IMR-90 (cell line): Measurements from ENCODE around the gene GLI1. TPM values are rescaled to one million over a fixed set of nuclear protein-coding genes. Genes with fewer than 3 reads are reported as not detected.

Experiments used
- ATAC-seq: fragments of 200-7000 bp; cut with Tn5 transposase; 2 replicates; pipeline ENCODE4 v1.9.1; 2020; ENCODE audit warnings: low read depth, mild to moderate bottlenecking, moderate library complexity
- BruUV-seq: library from RNA; stranded (reverse); fragments of 400-500 nt; replicated peaks from 2 replicates; lab custom pipeline; 2021; lab: Mats Ljungman, UMichigan
- CTCF ChIA-PET: fragments of 300-600 bp; formaldehyde crosslinking; extraction: SDS; loops from one replicate; lab custom pipeline; 2021; ENCODE audit warnings: antibody characterized with exemption; lab: Yijun Ruan, JAX
- POLR2A ChIA-PET: fragments of 300-600 bp; sonication (Branson Sonifier 250); formaldehyde crosslinking; loops from one replicate; lab custom pipeline; 2022; ENCODE audit warnings: antibody characterized with exemption; ENCODE audit not compliant: unreplicated experiment; lab: Charles Lee
- DNase-seq: peaks from one replicate; pipeline ENCODE4 v3.0.0; 2013
- H2AFZ ChIP-seq: replicated peaks from 2 replicates; pipeline ENCODE3; 2013; ENCODE audit warnings: low read length, mild to moderate bottlenecking; ENCODE audit not compliant: poor library complexity
- H2AK5ac ChIP-seq: 2 replicates; pipeline ENCODE4 v1.6.1; 2013; ENCODE audit warnings: low read depth, low read length, inconsistent platforms
- H2AK9ac ChIP-seq: replicated peaks from 2 replicates; pipeline ENCODE3; 2013; ENCODE audit warnings: mild to moderate bottlenecking, low read depth, low read length, moderate library complexity; ENCODE audit not compliant: poor library complexity
- H2BK120ac ChIP-seq: 2 replicates; pipeline ENCODE4 v1.6.1; 2013; ENCODE audit warnings: low read depth, low read length, inconsistent platforms
- H2BK15ac ChIP-seq: 3 replicates; pipeline ENCODE4 v1.6.1; 2013; ENCODE audit warnings: low read depth, low read length, inconsistent platforms
- H2BK20ac ChIP-seq: 2 replicates; pipeline ENCODE4 v1.6.1; 2013; ENCODE audit warnings: low read depth, mild to moderate bottlenecking, inconsistent platforms, low read length, moderate library complexity
- H2BK5ac ChIP-seq: 2 replicates; pipeline ENCODE4 v1.6.1; 2013; ENCODE audit warnings: mild to moderate bottlenecking, low read depth, low read length, inconsistent platforms; ENCODE audit not compliant: poor library complexity, severe bottlenecking
- H3K14ac ChIP-seq: replicated peaks from 2 replicates; pipeline ENCODE4 v1.6.1; 2013; ENCODE audit warnings: low read depth, low read length, inconsistent platforms
- H3K18ac ChIP-seq: 2 replicates; pipeline ENCODE4 v1.6.1; 2013; ENCODE audit warnings: low read depth, low read length, control low read depth
- H3K23ac ChIP-seq: 2 replicates; pipeline ENCODE4 v1.6.1; 2013; ENCODE audit warnings: low read depth, low read length, inconsistent platforms
- H3K27ac ChIP-seq: 2 replicates; pipeline ENCODE4 v1.5.1; 2013; ENCODE audit warnings: mild to moderate bottlenecking, control low read depth, low read length; ENCODE audit not compliant: insufficient read depth
- H3K27me3 ChIP-seq: 2 replicates; pipeline ENCODE4 v1.6.1; 2013; ENCODE audit warnings: low read length; ENCODE audit not compliant: control insufficient read depth, insufficient read depth
- H3K36me3 ChIP-seq: 2 replicates; pipeline ENCODE4 v1.6.1; 2013; ENCODE audit warnings: low read length, mixed read lengths; ENCODE audit not compliant: control insufficient read depth, insufficient read depth
- H3K4ac ChIP-seq: 2 replicates; pipeline ENCODE4 v1.6.1; 2013; ENCODE audit warnings: low read depth, low read length, inconsistent platforms
- H3K4me1 ChIP-seq: 2 replicates; pipeline ENCODE4 v1.6.1; 2013; ENCODE audit warnings: low read length, mixed read lengths; ENCODE audit not compliant: control insufficient read depth, insufficient read depth
- H3K4me2 ChIP-seq: 2 replicates; pipeline ENCODE4 v1.6.1; 2013; ENCODE audit warnings: low read depth, mild to moderate bottlenecking, control low read depth, low read length, moderate library complexity
- H3K4me3 ChIP-seq: 2 replicates; pipeline ENCODE4 v1.5.1; 2013; ENCODE audit warnings: low read depth, mild to moderate bottlenecking, control low read depth, low read length, moderate library complexity; ENCODE audit not compliant: insufficient read depth
- H3K56ac ChIP-seq: 2 replicates; pipeline ENCODE4 v1.6.1; 2013; ENCODE audit warnings: low read length, inconsistent platforms; ENCODE audit not compliant: insufficient read depth; ENCODE audit errors: extremely low read depth
- H3K79me1 ChIP-seq, 2 experiments: 2 replicates each; pipeline ENCODE4 v1.6.1; 2013; ENCODE audit warnings: low read length in 2 of 2, inconsistent platforms in 1 of 2, low read depth in 1 of 2
- H3K9ac ChIP-seq: 2 replicates; pipeline ENCODE4 v1.6.1; 2013; ENCODE audit warnings: low read depth, low read length, control low read depth
- H3K9me1 ChIP-seq: 2 replicates; pipeline ENCODE4 v1.6.1; 2013; ENCODE audit warnings: low read length, inconsistent platforms; ENCODE audit not compliant: insufficient read depth
- H3K9me3 ChIP-seq: 2 replicates; pipeline ENCODE4 v1.6.1; 2013; ENCODE audit warnings: low read length; ENCODE audit not compliant: control insufficient read depth, insufficient read depth
- H4K20me1 ChIP-seq: 2 replicates; pipeline ENCODE4 v1.6.1; 2013; ENCODE audit warnings: low read length, inconsistent platforms; ENCODE audit not compliant: insufficient read depth
- H4K5ac ChIP-seq: 2 replicates; pipeline ENCODE4 v1.6.1; 2013; ENCODE audit warnings: mild to moderate bottlenecking, low read depth, low read length, control low read depth
- H4K8ac ChIP-seq, 2 experiments: 2 replicates each; pipeline ENCODE4 v1.6.1; 2013; ENCODE audit warnings: low read depth in 2 of 2, low read length in 2 of 2, control low read depth in 1 of 2, inconsistent platforms in 1 of 2
- H4K91ac ChIP-seq: 2 replicates; pipeline ENCODE4 v1.6.1; 2013; ENCODE audit warnings: low read depth, low read length, inconsistent platforms; ENCODE audit not compliant: insufficient read depth
- BHLHE40 ChIP-seq: fragments of 150-350 bp; IDR thresholded peaks from 2 replicates; pipeline ENCODE4 v1.6.1; 2016; ENCODE audit warnings: mild to moderate bottlenecking, low read depth, low read length
- CEBPB ChIP-seq: IDR thresholded peaks from 2 replicates; pipeline ENCODE4 v1.6.1; 2012; ENCODE audit warnings: low read depth, low read length, improper control_type of control experiment
- CHD1 ChIP-seq: IDR thresholded peaks from 2 replicates; pipeline ENCODE4 v1.6.1; 2012; ENCODE audit warnings: low read depth, low read length, improper control_type of control experiment
- FOS ChIP-seq: fragments of 150-350 bp; IDR thresholded peaks from 2 replicates; pipeline ENCODE4 v1.6.1; 2016; ENCODE audit warnings: low read depth, low read length
- MAFK ChIP-seq: IDR thresholded peaks from 2 replicates; pipeline ENCODE4 v1.6.1; 2012; ENCODE audit warnings: low read depth, low read length, improper control_type of control experiment
- MXI1 ChIP-seq: IDR thresholded peaks from 2 replicates; pipeline ENCODE4 v1.6.1; 2012; ENCODE audit warnings: low read depth, mild to moderate bottlenecking, low read length, moderate library complexity, borderline replicate concordance
- NFE2L2 ChIP-seq: fragments of 150-350 bp; IDR thresholded peaks from 2 replicates; pipeline ENCODE4 v1.6.1; 2016; ENCODE audit warnings: low read depth, mild to moderate bottlenecking, low read length
- POLR2A ChIP-seq: IDR thresholded peaks from 2 replicates; pipeline ENCODE4 v1.6.1; 2012; ENCODE audit warnings: mild to moderate bottlenecking, low read depth, low read length
- RAD21 ChIP-seq: IDR thresholded peaks from 2 replicates; pipeline ENCODE4 v1.6.1; 2012; ENCODE audit warnings: low read length, improper control_type of control experiment
- RCOR1 ChIP-seq: IDR thresholded peaks from 2 replicates; pipeline ENCODE4 v1.6.1; 2012; ENCODE audit warnings: mild to moderate bottlenecking, low read length, improper control_type of control experiment; ENCODE audit not compliant: insufficient replicate concordance
- RFX5 ChIP-seq: IDR thresholded peaks from 2 replicates; pipeline ENCODE4 v1.8.0; 2012; ENCODE audit warnings: low read depth, mild to moderate bottlenecking, low read length, moderate library complexity
- WGBS, 2 experiments: methylation state at CpG; one replicate each; pipeline versions ENCODE4 v1.1.5 to v1.1.7; 2013; ENCODE audit warnings: missing lambda C conversion rate in 2 of 2; ENCODE audit not compliant: insufficient read length in 1 of 2; ENCODE audit errors: extremely low coverage in 2 of 2; 5-methylcytosine and 5-hydroxymethylcytosine counted together
- dilution Hi-C: fragments of 300-500 bp; cut with HindIII; formaldehyde crosslinking; loops from one replicate; pipeline ENCODE4 v1.14.3; 2018; ENCODE audit warnings: low sequenced_read_pairs; ENCODE audit not compliant: unreplicated experiment
- in situ Hi-C: fragments of 300-500 bp; cut with MboI; formaldehyde crosslinking; loops from 3 replicates; pipeline ENCODE4 v1.14.3; 2019; ENCODE audit warnings: low sequenced_read_pairs, inconsistent platforms, mixed read lengths
- intact Hi-C: fragments of 100-400 bp; cut with micrococcal nuclease; formaldehyde crosslinking; loops from 2 replicates; pipeline ENCODE4 v1.10.0; 2022
- polyA plus RNA-seq, 3 experiments: library from polyadenylated mRNA; depleted of rRNA; stranded (reverse); fragments of >200 nt; gene quantifications; 2 replicates each; pipeline ENCODE4 v1.2.3, GENCODE V29; 2012; ENCODE audit warnings: low replicate concordance in 1 of 3
- total RNA-seq: library from RNA; depleted of rRNA; stranded (reverse); fragments of >200 nt; gene quantifications from 2 replicates; pipeline ENCODE4 v1.2.3, GENCODE V29; 2012
- TF ChIP-seq, protein P1 (sequence below): fragments of 150-350 bp; IDR thresholded peaks from 2 replicates; pipeline ENCODE4 v1.6.1; 2016; ENCODE audit warnings: low read depth, mild to moderate bottlenecking, low read length, moderate library complexity, borderline replicate concordance
- TF ChIP-seq, protein P2 (sequence below): fragments of 150-350 bp; IDR thresholded peaks from 2 replicates; pipeline ENCODE4 v1.6.1; 2017; ENCODE audit warnings: mild to moderate bottlenecking, antibody characterized with exemption, low read length, low read depth
- TF ChIP-seq, protein P3 (sequence below): conservative IDR thresholded peaks from 2 replicates; pipeline ENCODE4 v1.5.1; 2012; ENCODE audit warnings: mild to moderate bottlenecking, low read depth, low read length, improper control_type of control experiment

The GLI1 gene
- total and polyA plus RNA-seq, 2 of the 4 experiments (the other 2 are of a cell fraction): 1.3 to 3.8 TPM

DNA sequence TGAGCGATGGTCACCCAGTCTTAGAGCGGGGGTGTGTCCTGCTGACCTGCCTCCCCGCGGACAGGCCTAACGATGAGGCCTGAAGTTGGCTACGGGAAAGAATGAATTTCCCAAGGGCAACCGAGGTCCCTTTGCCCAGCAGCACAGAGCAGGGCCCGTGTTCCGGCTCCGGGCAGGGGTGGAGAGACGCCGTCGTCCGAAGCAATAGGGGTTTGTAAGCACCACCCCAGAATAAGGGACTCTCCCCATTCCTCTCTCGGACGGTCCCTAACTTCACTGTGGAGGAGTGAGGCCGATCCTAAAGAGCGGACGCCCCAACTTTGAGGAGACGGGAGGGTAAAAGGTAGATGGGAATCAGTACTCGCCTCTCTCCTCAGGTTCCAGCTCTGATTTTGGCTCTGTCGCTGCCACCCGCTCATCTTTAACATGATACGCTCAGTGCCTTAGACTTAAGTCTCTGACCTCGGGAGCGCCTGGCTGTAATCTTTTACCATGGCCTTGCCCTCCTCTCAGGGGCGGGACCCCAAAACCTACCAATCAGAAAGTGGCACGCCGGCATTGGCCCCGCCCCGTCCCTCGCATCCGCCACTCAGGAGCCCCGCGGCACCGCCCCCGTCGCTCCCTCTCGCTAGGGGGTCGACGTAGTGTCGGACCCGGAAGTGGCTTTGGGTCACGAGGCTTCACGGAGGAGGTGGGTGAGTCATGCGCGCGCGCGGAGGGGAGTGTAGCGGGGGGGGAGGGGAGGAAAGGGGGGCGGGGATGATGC lies 60.7 kb downstream of the GLI1 start, which contains the start of gene DDIT3:
Gene DDIT3, minus strand, starts transcription at position 462 of the 766 bp plus-strand sequence. CDS start 3,108 bp downstream, outside the sequence.
- dilution Hi-C loops: no loop called here
- peak; percentile 98 for DNase-seq
- Histone ChIP-seq H3K4me2 (peak within 1 kb of the TSS; percentile 87), H2BK120ac (peak within 1 kb of the TSS; percentile 99), H2AK5ac (peak within 1 kb of the TSS; percentile 100), H3K79me1 (peaks cover 15 to 78% of the 10 kb centered on the region in 2 experiments; a peak in 3 of 4 replicates), H4K20me1 (peaks cover 73% of the 10 kb centered on the region), H3K9me3 (no peaks in the 10 kb centered on the region), H3K4me1 (peaks cover 22% of the 10 kb centered on the region), H3K4ac (peak within 1 kb of the TSS; percentile 100), H3K27ac (peak within 1 kb of the TSS; percentile 99), H3K56ac (peak within 1 kb of the TSS; percentile 98), H2AFZ (peak within 1 kb of the TSS; percentile 89), H2BK20ac (peak within 1 kb of the TSS; percentile 90), H4K91ac (peak within 1 kb of the TSS; percentile 96), H3K9ac (peak within 1 kb of the TSS; percentile 100), H3K14ac (peak within 1 kb of the TSS; percentile 100), H4K8ac (peak within 1 kb of the TSS; percentile 69 to 100; a peak in 3 of 4 replicates), H3K18ac (peak within 1 kb of the TSS; percentile 95), H2BK5ac (peak within 1 kb of the TSS; percentile 98), H4K5ac (peak within 1 kb of the TSS; percentile 97), H3K4me3 (peak within 1 kb of the TSS; percentile 95), H3K23ac (peak within 1 kb of the TSS; percentile 100), H3K36me3 (peaks cover 42% of the 10 kb centered on the region), H3K27me3 (no peaks in the 10 kb centered on the region), H2AK9ac (peak within 1 kb of the TSS; percentile 100), H2BK15ac (peak within 1 kb of the TSS; percentile 81; the same call in 2 of the 3 replicates), H3K9me1 (peaks cover 14% of the 10 kb centered on the region)
- in situ Hi-C loops: no loop called here
- ATAC-seq: peak; percentile 72
- WGBS, 2 experiments: 2% methylated on average over 8 of the region's 52 CpGs; no CpG with 5 or more reads in 1 of the 2 experiments
- ChIA-PET POLR2A (interaction anchor here (1.1 kb wide), 1 partner anchor 16 kb away, joined by 6 read pairs; no protein-coding TSS in a partner anchor), CTCF (interaction anchor here (1.2 kb wide), 1 partner anchor 19 kb away, joined by 3 read pairs; no protein-coding TSS in a partner anchor)
- TSS peak; percentile 89 for BruUV-seq
- intact Hi-C loops: no loop called here
- no peak for TF ChIP-seq RAD21
- TF ChIP-seq MAFK: no peak
- TF ChIP-seq, protein P1, sequence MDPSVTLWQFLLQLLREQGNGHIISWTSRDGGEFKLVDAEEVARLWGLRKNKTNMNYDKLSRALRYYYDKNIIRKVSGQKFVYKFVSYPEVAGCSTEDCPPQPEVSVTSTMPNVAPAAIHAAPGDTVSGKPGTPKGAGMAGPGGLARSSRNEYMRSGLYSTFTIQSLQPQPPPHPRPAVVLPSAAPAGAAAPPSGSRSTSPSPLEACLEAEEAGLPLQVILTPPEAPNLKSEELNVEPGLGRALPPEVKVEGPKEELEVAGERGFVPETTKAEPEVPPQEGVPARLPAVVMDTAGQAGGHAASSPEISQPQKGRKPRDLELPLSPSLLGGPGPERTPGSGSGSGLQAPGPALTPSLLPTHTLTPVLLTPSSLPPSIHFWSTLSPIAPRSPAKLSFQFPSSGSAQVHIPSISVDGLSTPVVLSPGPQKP: no peak
- TF ChIP-seq RFX5: 0 out of 2 replicates have a peak, but pooled peaks have one; percentile 6
- TF ChIP-seq CHD1: peak; percentile 94
- TF ChIP-seq NFE2L2: no peak
- peak; percentile 71 for TF ChIP-seq BHLHE40
- TF ChIP-seq, protein P2, sequence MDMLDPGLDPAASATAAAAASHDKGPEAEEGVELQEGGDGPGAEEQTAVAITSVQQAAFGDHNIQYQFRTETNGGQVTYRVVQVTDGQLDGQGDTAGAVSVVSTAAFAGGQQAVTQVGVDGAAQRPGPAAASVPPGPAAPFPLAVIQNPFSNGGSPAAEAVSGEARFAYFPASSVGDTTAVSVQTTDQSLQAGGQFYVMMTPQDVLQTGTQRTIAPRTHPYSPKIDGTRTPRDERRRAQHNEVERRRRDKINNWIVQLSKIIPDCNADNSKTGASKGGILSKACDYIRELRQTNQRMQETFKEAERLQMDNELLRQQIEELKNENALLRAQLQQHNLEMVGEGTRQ: peak; percentile 83
- 0 out of 2 replicates have a peak, but pooled peaks have one; percentile 12 for TF ChIP-seq MXI1
- TF ChIP-seq, protein P3, sequence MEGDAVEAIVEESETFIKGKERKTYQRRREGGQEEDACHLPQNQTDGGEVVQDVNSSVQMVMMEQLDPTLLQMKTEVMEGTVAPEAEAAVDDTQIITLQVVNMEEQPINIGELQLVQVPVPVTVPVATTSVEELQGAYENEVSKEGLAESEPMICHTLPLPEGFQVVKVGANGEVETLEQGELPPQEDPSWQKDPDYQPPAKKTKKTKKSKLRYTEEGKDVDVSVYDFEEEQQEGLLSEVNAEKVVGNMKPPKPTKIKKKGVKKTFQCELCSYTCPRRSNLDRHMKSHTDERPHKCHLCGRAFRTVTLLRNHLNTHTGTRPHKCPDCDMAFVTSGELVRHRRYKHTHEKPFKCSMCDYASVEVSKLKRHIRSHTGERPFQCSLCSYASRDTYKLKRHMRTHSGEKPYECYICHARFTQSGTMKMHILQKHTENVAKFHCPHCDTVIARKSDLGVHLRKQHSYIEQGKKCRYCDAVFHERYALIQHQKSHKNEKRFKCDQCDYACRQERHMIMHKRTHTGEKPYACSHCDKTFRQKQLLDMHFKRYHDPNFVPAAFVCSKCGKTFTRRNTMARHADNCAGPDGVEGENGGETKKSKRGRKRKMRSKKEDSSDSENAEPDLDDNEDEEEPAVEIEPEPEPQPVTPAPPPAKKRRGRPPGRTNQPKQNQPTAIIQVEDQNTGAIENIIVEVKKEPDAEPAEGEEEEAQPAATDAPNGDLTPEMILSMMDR: no peak
- TF ChIP-seq POLR2A: peak; percentile 100
- peak; percentile 89 for TF ChIP-seq FOS
- TF ChIP-seq RCOR1: no peak
- TF ChIP-seq CEBPB: no peak
